ENCODE data around the gene COPG1.

DNA sequence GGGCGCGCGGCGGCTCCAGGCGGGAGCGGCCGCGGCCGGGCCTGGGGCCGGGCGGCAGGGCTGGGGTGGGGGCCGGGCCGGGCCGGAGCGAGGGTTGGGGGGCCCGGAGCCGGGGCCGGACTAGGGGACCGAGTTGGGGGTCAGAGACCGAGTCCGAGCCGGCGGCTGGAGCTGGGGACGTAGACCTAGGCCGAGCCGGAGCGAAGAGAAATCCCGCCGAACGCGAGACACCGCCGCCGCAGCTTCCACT is 66.5 kb downstream of the COPG1 start:
- TF ChIP-seq, protein P1, sequence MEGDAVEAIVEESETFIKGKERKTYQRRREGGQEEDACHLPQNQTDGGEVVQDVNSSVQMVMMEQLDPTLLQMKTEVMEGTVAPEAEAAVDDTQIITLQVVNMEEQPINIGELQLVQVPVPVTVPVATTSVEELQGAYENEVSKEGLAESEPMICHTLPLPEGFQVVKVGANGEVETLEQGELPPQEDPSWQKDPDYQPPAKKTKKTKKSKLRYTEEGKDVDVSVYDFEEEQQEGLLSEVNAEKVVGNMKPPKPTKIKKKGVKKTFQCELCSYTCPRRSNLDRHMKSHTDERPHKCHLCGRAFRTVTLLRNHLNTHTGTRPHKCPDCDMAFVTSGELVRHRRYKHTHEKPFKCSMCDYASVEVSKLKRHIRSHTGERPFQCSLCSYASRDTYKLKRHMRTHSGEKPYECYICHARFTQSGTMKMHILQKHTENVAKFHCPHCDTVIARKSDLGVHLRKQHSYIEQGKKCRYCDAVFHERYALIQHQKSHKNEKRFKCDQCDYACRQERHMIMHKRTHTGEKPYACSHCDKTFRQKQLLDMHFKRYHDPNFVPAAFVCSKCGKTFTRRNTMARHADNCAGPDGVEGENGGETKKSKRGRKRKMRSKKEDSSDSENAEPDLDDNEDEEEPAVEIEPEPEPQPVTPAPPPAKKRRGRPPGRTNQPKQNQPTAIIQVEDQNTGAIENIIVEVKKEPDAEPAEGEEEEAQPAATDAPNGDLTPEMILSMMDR (IDR thresholded peaks at IDR 0.05; ENCODE audit: poor library complexity): no peak
- no peak for TF ChIP-seq EZH2phosphoT487 (IDR thresholded peaks at IDR 0.05; ENCODE audit: low read depth, severe bottlenecking, unreplicated experiment)

Data from hepatocyte (in vitro differentiated cells).